Liver (tissue), 9 donors: ENCODE data around the gene GAS6. TPM values are rescaled to one million over a fixed set of nuclear protein-coding genes. Genes with fewer than 3 reads are reported as not detected.

Experiments
- DNase-seq: peaks from one replicate; pipeline ENCODE4 v3.0.0-alpha.2; 2017; ENCODE audit warnings: low spot score
- H3K27ac ChIP-seq, 2 donors: one replicate each; pipeline ENCODE4 v1.7.0; 2013; ENCODE audit warnings: inconsistent platforms in 2 of 2, low read length in 2 of 2, control low read depth in 1 of 2, low read depth in 1 of 2, mild to moderate bottlenecking in 1 of 2
- H3K27me3 ChIP-seq, 4 donors: one replicate each; pipeline versions ENCODE4 v1.6.1 to v1.7.0; 2013; ENCODE audit warnings: low read length in 3 of 4, inconsistent platforms in 1 of 4, mild to moderate bottlenecking in 1 of 4, moderate library complexity in 1 of 4; ENCODE audit not compliant: control insufficient read depth in 4 of 4, insufficient read depth in 4 of 4
- H3K36me3 ChIP-seq, 4 donors: one replicate each; pipeline versions ENCODE4 v1.6.1 to v1.7.0; 2013; ENCODE audit warnings: low read length in 3 of 4, mild to moderate bottlenecking in 3 of 4, low read depth in 1 of 4, moderate library complexity in 1 of 4; ENCODE audit not compliant: control insufficient read depth in 4 of 4, insufficient read depth in 3 of 4
- H3K4me1 ChIP-seq, 4 donors: one replicate each; pipeline versions ENCODE4 v1.6.1 to v1.7.0; 2013; ENCODE audit warnings: low read length in 3 of 4, mild to moderate bottlenecking in 3 of 4, moderate library complexity in 1 of 4; ENCODE audit not compliant: control insufficient read depth in 4 of 4, insufficient read depth in 4 of 4
- H3K4me3 ChIP-seq, 3 donors: one replicate each; pipeline versions ENCODE4 v1.6.1 to v1.7.0; 2013; ENCODE audit warnings: low read length in 3 of 3, control low read depth in 1 of 3, low read depth in 1 of 3, mild to moderate bottlenecking in 1 of 3
- H3K9ac ChIP-seq, 2 donors: one replicate each; pipeline ENCODE4 v1.7.0; 2013; ENCODE audit warnings: low read length in 2 of 2, mild to moderate bottlenecking in 2 of 2, moderate library complexity in 2 of 2, control low read depth in 1 of 2, low read depth in 1 of 2
- H3K9me3 ChIP-seq, 4 donors: one replicate each; pipeline versions ENCODE4 v1.6.1 to v1.7.0; 2013; ENCODE audit warnings: low read length in 3 of 4; ENCODE audit not compliant: control insufficient read depth in 4 of 4
- FOXA1 ChIP-seq: IDR thresholded peaks from 2 replicates; pipeline ENCODE4 v1.6.1; 2016; ENCODE audit warnings: antibody characterized with exemption
- FOXA2 ChIP-seq: IDR thresholded peaks from 2 replicates; pipeline ENCODE4 v1.6.1; 2016; ENCODE audit warnings: antibody characterized with exemption
- HNF4A ChIP-seq, 2 donors: conservative IDR thresholded peaks; 2 replicates each; pipeline ENCODE4 v1.6.1; 2016; ENCODE audit warnings: antibody characterized with exemption in 2 of 2, mild to moderate bottlenecking in 2 of 2
- HNF4G ChIP-seq: IDR thresholded peaks from 2 replicates; pipeline ENCODE4 v1.6.1; 2016; ENCODE audit warnings: antibody characterized with exemption
- JUND ChIP-seq, 2 donors: IDR thresholded peaks; 2 replicates each; pipeline ENCODE4 v1.6.1; 2016; ENCODE audit warnings: antibody characterized with exemption in 2 of 2
- NR2F2 ChIP-seq: IDR thresholded peaks from 2 replicates; pipeline ENCODE4 v1.6.1; 2016; ENCODE audit warnings: antibody characterized with exemption
- RAD21 ChIP-seq, 2 donors: IDR thresholded peaks; 2 replicates each; pipeline ENCODE4 v1.6.1; 2016; ENCODE audit warnings: antibody characterized with exemption in 2 of 2, mild to moderate bottlenecking in 2 of 2
- TAF1 ChIP-seq: conservative IDR thresholded peaks from 2 replicates; pipeline ENCODE4 v1.6.1; 2016; ENCODE audit warnings: antibody characterized with exemption, mild to moderate bottlenecking
- YY1 ChIP-seq: IDR thresholded peaks from 2 replicates; pipeline ENCODE4 v1.6.1; 2016; ENCODE audit warnings: antibody characterized with exemption, mild to moderate bottlenecking
- WGBS: extraction: QIAGEN DNeasy Blood & Tissue Kit; methylation state at CpG from one replicate; pipeline ENCODE4 v1.1.7; 2013; 5-methylcytosine and 5-hydroxymethylcytosine counted together
- polyA plus RNA-seq, 2 donors: library from polyadenylated mRNA; stranded (reverse) in 1 of 2; unstranded in 1 of 2; fragments of 200-250 nt in 1 of 2; fragments of >200 nt in 1 of 2; fragmentation: Nextera tagmentation in 1 of 2; extraction: Ambion mirVana in 1 of 2; gene quantifications; one replicate each; pipeline versions ENCODE4 v1.2.1 to v1.2.3, GENCODE V29; 2013 to 2015
- total RNA-seq, 2 donors: library from RNA; depleted of rRNA; stranded (reverse); fragments of >200 nt; gene quantifications; one replicate each; pipeline ENCODE4 v1.2.3, GENCODE V29; 2014
- TF ChIP-seq, protein P1 (sequence below): IDR thresholded peaks from 2 replicates; pipeline ENCODE4 v1.6.1; 2016; ENCODE audit warnings: antibody characterized with exemption
- TF ChIP-seq, protein P2 (sequence below): fragments of 150-350 bp; IDR thresholded peaks from 2 replicates; pipeline ENCODE4 v1.5.1; 2017; ENCODE audit warnings: improper control_type of control experiment, low read depth, low read length; ENCODE audit not compliant: missing input control
- TF ChIP-seq, protein P3 (sequence below): IDR thresholded peaks from 2 replicates; pipeline ENCODE4 v1.6.1; 2016; ENCODE audit warnings: antibody characterized with exemption, mild to moderate bottlenecking
- donor health status: healthy.
- donor health status: healthy.
- donor health status: healthy.
- donor health status: healthy.
- donor health status: healthy.

GAS6 gene
- total and polyA plus RNA-seq, 4 donors, result 2.5 to 30.2 (median 9.1) TPM

DNA sequence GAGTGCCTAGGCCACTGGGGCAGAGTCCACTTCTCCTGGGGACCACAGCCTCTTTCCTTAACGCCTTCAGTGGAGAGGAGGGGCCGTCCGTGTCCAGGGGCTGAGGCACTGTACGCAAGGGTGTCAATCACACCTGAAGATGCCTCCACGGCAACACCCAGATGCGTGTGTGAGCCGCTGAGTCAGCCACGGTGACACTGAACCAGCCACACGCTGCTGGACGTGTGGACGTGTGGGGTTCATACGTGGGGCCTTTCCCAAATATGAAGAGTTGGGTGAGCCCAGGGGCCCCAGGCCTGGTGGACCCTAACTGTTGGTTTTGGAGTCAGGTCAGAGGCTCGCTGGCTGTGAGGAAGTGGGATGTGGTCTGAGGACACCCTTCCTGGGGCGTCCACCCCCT is 53.2 kb downstream of the GAS6 start:
- Histone ChIP-seq H3K9me3 (peaks cover 2 to 8% (median 3%) of the 10 kb centered on the region in 4 donors), H3K4me1 (no peaks in the 10 kb centered on the region), H3K27me3 (no peaks in the 10 kb centered on the region), H3K4me3 (no peak overlapping the region), H3K36me3 (no peaks in the 10 kb centered on the region), H3K9ac (no peak overlapping the region), H3K27ac (no peak overlapping the region)
- no peak for DNase-seq
- 91% methylated on average over 14 of the region's 14 CpGs for WGBS
- no peak for TF ChIP-seq YY1
- no peak for TF ChIP-seq HNF4A (conservative IDR thresholded peaks at IDR 0.05)
- no peak for TF ChIP-seq RAD21 (IDR thresholded peaks at IDR 0.05)
- TF ChIP-seq, protein P1, sequence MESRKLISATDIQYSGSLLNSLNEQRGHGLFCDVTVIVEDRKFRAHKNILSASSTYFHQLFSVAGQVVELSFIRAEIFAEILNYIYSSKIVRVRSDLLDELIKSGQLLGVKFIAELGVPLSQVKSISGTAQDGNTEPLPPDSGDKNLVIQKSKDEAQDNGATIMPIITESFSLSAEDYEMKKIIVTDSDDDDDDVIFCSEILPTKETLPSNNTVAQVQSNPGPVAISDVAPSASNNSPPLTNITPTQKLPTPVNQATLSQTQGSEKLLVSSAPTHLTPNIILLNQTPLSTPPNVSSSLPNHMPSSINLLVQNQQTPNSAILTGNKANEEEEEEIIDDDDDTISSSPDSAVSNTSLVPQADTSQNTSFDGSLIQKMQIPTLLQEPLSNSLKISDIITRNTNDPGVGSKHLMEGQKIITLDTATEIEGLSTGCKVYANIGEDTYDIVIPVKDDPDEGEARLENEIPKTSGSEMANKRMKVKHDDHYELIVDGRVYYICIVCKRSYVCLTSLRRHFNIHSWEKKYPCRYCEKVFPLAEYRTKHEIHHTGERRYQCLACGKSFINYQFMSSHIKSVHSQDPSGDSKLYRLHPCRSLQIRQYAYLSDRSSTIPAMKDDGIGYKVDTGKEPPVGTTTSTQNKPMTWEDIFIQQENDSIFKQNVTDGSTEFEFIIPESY, result no peak
- TF ChIP-seq, protein P2, sequence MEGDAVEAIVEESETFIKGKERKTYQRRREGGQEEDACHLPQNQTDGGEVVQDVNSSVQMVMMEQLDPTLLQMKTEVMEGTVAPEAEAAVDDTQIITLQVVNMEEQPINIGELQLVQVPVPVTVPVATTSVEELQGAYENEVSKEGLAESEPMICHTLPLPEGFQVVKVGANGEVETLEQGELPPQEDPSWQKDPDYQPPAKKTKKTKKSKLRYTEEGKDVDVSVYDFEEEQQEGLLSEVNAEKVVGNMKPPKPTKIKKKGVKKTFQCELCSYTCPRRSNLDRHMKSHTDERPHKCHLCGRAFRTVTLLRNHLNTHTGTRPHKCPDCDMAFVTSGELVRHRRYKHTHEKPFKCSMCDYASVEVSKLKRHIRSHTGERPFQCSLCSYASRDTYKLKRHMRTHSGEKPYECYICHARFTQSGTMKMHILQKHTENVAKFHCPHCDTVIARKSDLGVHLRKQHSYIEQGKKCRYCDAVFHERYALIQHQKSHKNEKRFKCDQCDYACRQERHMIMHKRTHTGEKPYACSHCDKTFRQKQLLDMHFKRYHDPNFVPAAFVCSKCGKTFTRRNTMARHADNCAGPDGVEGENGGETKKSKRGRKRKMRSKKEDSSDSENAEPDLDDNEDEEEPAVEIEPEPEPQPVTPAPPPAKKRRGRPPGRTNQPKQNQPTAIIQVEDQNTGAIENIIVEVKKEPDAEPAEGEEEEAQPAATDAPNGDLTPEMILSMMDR, result no peak

DNA sequence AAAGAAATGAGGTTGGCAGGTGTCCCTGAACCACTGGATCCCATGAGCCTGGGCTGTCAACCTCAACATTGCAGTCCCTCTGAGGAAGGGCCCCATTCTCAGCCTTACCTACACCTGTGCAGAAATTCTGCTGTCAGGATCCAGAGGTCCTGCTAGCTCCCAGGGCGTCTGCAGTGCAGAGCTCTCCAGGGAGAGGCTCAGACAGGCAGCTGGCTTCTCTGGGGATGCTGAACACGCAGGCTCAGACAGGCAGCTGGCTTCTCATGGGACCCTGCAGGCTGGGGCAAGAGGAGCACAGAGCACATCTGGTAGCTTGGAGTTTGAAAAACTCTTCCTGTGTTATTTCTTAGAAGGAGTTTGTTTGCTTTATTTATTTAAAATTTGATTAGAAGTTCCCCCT is 53.9 kb downstream of the GAS6 start:
- Histone ChIP-seq H3K27me3 (no peaks in the 10 kb centered on the region), H3K9me3 (peaks cover 2 to 8% (median 3%) of the 10 kb centered on the region in 4 donors), H3K27ac (no peak overlapping the region), H3K4me1 (no peaks in the 10 kb centered on the region), H3K36me3 (no peaks in the 10 kb centered on the region), H3K9ac (no peak overlapping the region), H3K4me3 (no peak overlapping the region)
- no peak for TF ChIP-seq RAD21 (IDR thresholded peaks at IDR 0.05)
- whole genome bisulfite sequencing, result 69% methylated on average over 2 of the region's 2 CpGs
- DNase-seq, result no peak

DNA sequence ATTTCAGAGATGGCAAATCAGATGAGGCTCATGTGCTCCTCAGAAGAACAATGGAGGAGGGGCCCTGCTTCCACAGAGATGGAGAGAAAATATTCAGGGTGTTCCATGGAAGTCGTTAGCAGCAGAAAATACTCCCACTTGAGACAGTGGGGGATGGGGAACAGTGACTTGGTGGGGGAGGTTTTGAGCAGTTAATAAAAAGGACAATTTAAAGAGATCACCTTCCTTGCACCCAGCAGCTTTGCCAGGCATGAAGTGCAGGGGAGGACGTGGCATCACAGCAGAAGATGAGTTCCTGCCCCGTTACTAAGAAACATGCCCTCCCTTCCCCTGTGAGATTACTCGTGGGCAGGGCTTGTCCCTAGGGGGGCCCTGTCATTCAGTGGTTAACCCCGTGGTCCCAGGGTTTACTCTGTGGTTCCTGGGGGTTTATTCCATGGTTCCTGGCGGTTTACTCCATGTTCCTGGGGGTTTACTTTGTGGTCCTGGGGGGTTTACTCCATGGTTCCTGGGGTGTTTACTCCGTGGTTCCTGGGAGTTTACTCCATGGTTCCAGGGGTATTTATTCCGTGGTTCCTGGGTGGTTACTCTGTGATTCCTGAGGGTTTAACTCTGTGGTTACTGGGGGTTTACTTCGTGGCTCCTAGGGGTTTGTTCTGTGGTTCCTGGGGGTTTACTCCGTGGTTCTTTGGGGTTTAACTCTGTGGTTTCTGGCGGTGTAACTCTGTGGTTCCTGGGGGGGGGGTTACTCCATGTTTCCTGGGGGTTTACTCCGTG is 55.6 kb downstream of the GAS6 start:
- H3K9me3 ChIP-seq, result peaks cover 2 to 8% (median 3%) of the 10 kb centered on the region in 4 donors
- no peak for TF ChIP-seq RAD21 (IDR thresholded peaks at IDR 0.05)
- no peak for TF ChIP-seq NR2F2

DNA sequence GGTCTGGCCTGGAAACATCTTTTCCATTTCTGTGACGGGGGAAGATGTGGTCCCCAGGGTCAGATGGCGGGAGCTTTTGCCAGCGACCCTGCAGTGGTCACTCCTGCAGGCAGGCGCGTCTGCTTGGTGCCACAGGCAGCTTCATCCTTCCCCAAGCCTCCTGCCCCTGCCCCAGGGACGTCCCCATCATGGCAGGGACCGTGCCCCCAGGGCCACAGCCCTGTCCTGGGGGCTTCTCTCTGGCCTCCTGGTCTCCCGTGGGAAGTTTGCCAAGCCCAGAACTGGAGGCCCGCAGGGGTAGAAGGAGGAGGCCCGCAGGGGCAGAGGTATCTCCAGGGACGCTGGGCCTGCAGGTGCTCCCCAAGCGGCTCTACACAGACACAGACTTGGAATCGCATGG is 57.4 kb downstream of the GAS6 start:
- 88% methylated on average over 13 of the region's 13 CpGs for WGBS
- Histone ChIP-seq H3K4me1 (no peaks in the 10 kb centered on the region), H3K9me3 (peaks cover 2 to 8% (median 3%) of the 10 kb centered on the region in 4 donors), H3K36me3 (no peaks in the 10 kb centered on the region), H3K4me3 (no peak overlapping the region), H3K9ac (no peak overlapping the region), H3K27me3 (no peaks in the 10 kb centered on the region), H3K27ac (no peak overlapping the region)
- DNase-seq, result no peak
- TF ChIP-seq JUND (IDR thresholded peaks at IDR 0.05), result no peak
- TF ChIP-seq FOXA1, result no peak
- TF ChIP-seq, protein P2, result no peak
- no peak for TF ChIP-seq HNF4G
- no peak for TF ChIP-seq FOXA2
- TF ChIP-seq, protein P3, sequence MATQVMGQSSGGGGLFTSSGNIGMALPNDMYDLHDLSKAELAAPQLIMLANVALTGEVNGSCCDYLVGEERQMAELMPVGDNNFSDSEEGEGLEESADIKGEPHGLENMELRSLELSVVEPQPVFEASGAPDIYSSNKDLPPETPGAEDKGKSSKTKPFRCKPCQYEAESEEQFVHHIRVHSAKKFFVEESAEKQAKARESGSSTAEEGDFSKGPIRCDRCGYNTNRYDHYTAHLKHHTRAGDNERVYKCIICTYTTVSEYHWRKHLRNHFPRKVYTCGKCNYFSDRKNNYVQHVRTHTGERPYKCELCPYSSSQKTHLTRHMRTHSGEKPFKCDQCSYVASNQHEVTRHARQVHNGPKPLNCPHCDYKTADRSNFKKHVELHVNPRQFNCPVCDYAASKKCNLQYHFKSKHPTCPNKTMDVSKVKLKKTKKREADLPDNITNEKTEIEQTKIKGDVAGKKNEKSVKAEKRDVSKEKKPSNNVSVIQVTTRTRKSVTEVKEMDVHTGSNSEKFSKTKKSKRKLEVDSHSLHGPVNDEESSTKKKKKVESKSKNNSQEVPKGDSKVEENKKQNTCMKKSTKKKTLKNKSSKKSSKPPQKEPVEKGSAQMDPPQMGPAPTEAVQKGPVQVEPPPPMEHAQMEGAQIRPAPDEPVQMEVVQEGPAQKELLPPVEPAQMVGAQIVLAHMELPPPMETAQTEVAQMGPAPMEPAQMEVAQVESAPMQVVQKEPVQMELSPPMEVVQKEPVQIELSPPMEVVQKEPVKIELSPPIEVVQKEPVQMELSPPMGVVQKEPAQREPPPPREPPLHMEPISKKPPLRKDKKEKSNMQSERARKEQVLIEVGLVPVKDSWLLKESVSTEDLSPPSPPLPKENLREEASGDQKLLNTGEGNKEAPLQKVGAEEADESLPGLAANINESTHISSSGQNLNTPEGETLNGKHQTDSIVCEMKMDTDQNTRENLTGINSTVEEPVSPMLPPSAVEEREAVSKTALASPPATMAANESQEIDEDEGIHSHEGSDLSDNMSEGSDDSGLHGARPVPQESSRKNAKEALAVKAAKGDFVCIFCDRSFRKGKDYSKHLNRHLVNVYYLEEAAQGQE, result no peak
- TF ChIP-seq TAF1, result no peak

More for the DNA sequence above, 55.6 kb downstream of the GAS6 start:
- no peak overlapping the region for H3K4me3 ChIP-seq
- no peak overlapping the region for H3K27ac ChIP-seq
- no peak overlapping the region for H3K9ac ChIP-seq
- H3K27me3 ChIP-seq, result no peaks in the 10 kb centered on the region
- H3K36me3 ChIP-seq, result no peaks in the 10 kb centered on the region
- no peaks in the 10 kb centered on the region for H3K4me1 ChIP-seq
- 79% methylated on average over 12 of the region's 12 CpGs for WGBS
- DNase-seq, result no peak
